HG02610 (cell line): ENCODE results near the gene DNAL1.

ENCODE experiments used
- ATAC-seq: cut with Tn5 transposase; IDR thresholded peaks from one replicate; pipeline ENCODE4 v1.9.1; 2021; ENCODE audit warnings: mild to moderate bottlenecking, moderate library complexity; ENCODE audit not compliant: unreplicated experiment

The DNAL1 gene

DNA sequence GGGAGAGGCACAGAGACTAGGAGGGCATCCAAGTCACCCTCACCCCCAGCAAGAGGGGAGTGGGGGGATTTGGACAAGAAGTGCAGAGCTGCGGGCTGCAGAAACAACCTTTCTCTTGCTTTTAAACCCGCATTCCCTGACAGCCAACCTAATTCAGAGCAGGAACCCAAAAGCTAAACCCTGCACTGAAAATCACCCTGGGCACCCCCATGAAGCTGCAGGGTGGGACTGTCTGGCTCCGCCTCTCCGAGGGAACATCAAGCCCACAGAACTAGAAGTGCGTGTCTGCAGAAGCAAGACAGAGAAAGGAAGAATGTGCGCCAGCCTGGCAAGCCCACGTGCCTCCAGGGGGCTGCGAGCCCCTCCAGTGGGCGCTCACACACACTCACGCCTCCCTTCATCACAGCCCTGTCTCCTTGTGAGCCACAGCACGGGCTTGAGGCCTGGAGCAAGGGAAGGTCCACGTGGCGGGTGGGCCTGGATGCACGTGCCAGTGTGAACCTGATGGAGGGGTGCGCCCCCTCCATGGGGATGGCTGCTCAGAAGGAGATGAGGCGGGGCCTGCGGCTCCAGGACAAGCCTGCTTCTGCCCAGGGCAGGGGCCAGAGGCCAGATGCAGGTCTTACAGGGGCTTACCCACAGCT lies 97.2 kb downstream of the DNAL1 start:
- no peak for ATAC-seq

DNA sequence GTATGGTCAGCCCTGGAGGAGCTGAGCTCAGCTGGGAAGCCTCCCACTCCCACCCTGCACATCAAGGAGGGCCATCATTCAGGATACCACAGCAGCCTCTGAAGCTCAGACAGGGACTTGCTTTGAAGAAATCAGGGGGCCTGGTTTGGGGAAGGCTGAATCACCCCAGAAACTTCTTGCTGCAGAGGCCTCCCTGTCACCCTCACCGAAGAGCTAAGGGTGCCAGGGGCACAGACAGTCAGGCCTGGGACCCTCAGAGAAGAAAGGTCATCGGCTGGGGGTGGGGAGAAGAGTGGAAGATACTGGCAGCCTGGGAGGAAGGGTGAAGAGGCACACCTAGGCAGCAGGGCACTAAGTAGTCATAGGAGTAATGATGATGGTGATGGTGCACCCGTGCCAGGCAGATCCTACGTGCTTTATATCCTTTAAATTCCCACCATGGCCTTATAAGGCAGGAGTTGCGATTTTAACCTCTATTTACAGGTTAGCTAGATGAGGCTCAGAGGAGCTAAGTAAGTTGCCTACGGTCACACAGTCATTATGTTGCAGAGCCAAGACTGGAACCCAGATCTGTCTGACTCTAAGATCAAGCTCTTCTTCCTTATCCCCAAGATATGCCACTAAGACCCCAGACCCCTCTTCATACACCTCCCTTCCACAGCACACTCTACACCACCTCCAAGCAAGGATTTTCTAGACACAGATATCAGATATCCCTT lies 97.9 kb downstream of the DNAL1 start:
- no peak for ATAC-seq

DNA sequence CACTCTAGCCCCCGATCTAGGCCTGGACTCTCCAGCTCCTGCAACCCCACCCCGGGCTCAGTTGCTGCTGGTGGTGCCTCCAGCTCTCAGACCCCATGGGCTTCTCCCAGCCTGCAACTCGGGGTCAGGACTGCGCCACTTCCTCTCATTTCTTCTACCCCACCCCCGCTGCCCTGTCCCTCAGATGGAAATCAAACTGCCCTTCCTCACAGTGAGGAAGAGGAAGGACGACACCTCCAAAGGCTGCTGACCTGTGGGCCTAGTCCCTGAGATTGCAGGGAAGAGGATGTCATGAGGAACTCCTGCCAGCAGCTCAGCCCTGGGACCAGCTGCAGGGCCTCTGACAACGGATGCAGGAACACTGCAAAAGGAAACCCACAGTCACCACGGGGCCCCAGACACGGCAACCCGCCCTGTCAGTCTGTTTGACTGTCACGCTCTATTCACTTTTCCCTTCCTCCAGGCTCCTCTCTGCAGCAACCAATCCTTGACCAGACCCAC lies 98.7 kb downstream of the DNAL1 start:
- ATAC-seq = peak; percentile 47

GRCh38 chr14:73744175-73744867 lies 99.5 kb downstream of the DNAL1 start:
- ATAC-seq = no peak

- no peak for ATAC-seq
Measured at GRCh38 chr14:73744874-73745529, 100.2 kb downstream of the DNAL1 start.

GRCh38 chr14:73745571-73746519 lies 101.1 kb downstream of the DNAL1 start:
- ATAC-seq = no peak

GRCh38 chr14:73746520-73747378 lies 102.0 kb downstream of the DNAL1 start:
- no peak for ATAC-seq

DNA sequence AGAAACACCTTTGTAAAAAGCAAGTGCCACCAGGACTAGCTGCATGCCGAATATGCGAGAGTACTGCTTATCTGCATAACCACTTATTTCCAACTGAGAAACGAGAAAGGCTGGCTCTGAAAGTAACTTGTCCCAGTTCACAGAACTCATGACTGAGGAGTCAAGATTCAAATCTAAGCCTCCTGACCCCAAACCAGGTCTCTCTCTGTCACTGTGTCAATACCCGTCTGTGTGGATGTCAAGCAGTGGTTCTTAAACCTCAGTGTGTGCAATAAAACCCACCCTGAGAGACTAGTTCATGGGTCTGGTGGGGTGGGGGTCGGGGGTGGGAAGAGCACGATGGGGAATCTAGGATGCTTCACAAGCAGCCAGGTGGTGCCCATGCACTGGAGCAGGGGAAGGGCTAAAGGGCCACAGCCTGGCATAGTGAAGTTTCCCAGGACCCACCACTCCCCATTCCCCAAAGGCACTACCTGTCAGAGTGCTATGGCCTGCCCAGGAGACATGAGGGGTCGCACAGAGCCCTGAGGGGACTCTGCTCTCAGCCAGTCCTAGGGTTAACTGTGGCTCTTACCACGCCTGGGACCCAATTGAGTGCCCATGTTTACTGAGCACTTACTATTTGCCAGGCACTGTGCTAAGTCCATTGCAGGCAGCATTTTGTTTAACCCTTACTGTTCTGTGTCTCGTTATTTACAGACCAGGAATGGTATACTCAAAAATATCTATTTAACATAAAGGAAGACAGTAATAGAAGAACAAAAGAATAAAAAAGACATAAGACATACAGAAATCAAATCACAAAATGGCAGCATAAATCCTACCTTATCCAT lies 102.8 kb downstream of the DNAL1 start:
- no peak for ATAC-seq

DNA sequence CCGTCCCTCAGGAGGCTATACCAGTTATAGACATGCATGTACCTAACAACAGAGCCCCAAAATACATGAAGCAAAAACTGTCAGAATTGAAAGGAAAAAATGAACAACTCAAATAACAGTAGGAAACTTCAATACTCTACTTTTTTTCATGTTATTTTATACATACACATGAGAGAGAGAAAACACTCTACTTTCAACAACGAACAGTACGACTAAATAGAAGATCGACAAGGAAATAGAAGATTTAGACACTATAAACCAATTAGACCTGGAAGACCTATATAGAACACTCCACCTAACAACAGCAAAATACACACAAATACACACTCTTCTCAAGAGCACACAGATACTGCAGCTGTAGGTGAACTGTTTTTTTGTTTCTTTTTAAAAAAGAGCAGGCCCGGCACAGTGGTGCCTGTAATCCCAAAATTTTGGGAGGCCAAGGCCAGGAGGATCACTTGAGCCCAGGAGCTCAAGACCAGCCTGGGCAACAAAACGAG lies 104.1 kb downstream of the DNAL1 start:
- ATAC-seq = no peak

GRCh38 chr14:73749706-73750530 lies 105.1 kb downstream of the DNAL1 start:
- ATAC-seq = no peak

- no peak for ATAC-seq
Measured at GRCh38 chr14:73750531-73750901, 105.7 kb downstream of the DNAL1 start.

DNA sequence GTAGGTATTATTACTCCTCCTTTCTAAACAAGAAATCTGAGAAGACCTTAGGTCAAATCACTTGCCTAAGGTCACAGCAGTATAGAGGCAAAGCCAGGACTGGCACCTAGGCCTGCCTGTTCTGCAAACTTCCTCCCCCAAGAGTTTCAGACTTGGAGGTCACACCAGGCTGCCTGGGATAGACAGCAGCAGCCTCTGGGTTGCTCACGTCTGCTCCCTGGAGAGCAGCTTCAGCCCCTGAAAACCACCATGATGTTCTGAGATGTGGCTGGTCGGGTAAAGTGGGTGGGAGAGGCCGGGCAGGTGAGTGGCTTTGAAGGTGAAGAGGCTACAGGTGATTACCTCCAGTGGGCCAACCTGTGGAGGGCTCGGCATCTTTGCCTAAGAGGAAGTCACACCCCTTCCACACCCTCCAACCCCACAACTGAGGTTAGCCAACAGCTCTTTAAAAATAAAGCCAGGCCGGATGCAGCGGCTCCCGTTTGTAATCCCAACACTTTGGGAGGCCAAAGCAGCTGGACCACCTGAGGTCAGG lies 106.4 kb downstream of the DNAL1 start:
- no peak for ATAC-seq

GRCh38 chr14:73752297-73752992 lies 107.7 kb downstream of the DNAL1 start:
- ATAC-seq = no peak
